ENCODE results near the gene RBM34.

DNA sequence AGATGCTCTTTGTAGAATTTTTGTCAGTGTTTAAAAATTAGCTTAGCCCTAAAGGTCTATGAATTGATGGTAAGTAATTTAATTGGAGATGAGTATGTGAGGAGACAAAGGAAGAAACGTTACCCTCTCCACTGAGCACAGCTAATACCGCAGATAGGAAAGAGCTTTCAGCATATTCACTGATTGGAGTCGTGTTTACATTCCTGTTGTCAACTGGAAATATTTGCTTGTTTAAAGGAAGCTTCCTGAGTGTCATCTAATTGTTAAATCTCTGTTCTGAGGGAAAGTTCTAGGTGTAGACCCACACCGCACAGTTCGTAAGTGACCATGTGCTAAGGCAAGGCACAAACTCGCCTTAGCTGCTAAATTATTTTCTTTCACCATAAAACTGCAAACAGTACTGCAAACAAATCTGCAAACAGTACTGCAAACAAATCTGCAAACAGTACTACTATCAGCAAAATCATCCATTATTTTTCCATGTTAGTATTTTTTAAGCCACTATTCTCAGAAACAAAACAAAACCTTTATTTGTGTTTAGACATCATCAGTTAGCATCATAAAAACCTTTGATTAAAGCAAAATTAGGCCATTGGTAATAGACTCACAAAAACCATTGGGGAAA lies 65.0 kb downstream of the RBM34 start:
- no peak for TF ChIP-seq TCF7L2 (IDR thresholded peaks at IDR 0.05; ENCODE audit: low read depth, low read length)
- TF ChIP-seq, protein P1, sequence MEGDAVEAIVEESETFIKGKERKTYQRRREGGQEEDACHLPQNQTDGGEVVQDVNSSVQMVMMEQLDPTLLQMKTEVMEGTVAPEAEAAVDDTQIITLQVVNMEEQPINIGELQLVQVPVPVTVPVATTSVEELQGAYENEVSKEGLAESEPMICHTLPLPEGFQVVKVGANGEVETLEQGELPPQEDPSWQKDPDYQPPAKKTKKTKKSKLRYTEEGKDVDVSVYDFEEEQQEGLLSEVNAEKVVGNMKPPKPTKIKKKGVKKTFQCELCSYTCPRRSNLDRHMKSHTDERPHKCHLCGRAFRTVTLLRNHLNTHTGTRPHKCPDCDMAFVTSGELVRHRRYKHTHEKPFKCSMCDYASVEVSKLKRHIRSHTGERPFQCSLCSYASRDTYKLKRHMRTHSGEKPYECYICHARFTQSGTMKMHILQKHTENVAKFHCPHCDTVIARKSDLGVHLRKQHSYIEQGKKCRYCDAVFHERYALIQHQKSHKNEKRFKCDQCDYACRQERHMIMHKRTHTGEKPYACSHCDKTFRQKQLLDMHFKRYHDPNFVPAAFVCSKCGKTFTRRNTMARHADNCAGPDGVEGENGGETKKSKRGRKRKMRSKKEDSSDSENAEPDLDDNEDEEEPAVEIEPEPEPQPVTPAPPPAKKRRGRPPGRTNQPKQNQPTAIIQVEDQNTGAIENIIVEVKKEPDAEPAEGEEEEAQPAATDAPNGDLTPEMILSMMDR (IDR thresholded peaks at IDR 0.05) = no peak

Data from Panc1 (cell line).